IMR-90 (cell line): ENCODE measurements around the gene TCAP. TPM values are rescaled to one million over a fixed set of nuclear protein-coding genes. Genes with fewer than 3 reads are reported as not detected.

Experiments used
- ATAC-seq: fragments of 200-7000 bp; cut with Tn5 transposase; 2 replicates; pipeline ENCODE4 v1.9.1; 2020; ENCODE audit warnings: low read depth, mild to moderate bottlenecking, moderate library complexity
- BruUV-seq: library from RNA; stranded (reverse); fragments of 400-500 nt; replicated peaks from 2 replicates; lab custom pipeline; 2021; lab: Mats Ljungman, UMichigan
- CTCF ChIA-PET: fragments of 300-600 bp; formaldehyde crosslinking; extraction: SDS; loops from one replicate; lab custom pipeline; 2021; ENCODE audit warnings: antibody characterized with exemption; lab: Yijun Ruan, JAX
- POLR2A ChIA-PET: fragments of 300-600 bp; sonication (Branson Sonifier 250); formaldehyde crosslinking; loops from one replicate; lab custom pipeline; 2022; ENCODE audit warnings: antibody characterized with exemption; ENCODE audit not compliant: unreplicated experiment; lab: Charles Lee
- DNase-seq: peaks from one replicate; pipeline ENCODE4 v3.0.0; 2013
- H2AFZ ChIP-seq: replicated peaks from 2 replicates; pipeline ENCODE3; 2013; ENCODE audit warnings: low read length, mild to moderate bottlenecking; ENCODE audit not compliant: poor library complexity
- H2AK5ac ChIP-seq: 2 replicates; pipeline ENCODE4 v1.6.1; 2013; ENCODE audit warnings: low read depth, low read length, inconsistent platforms
- H2AK9ac ChIP-seq: replicated peaks from 2 replicates; pipeline ENCODE3; 2013; ENCODE audit warnings: mild to moderate bottlenecking, low read depth, low read length, moderate library complexity; ENCODE audit not compliant: poor library complexity
- H2BK120ac ChIP-seq: 2 replicates; pipeline ENCODE4 v1.6.1; 2013; ENCODE audit warnings: low read depth, low read length, inconsistent platforms
- H2BK15ac ChIP-seq: 3 replicates; pipeline ENCODE4 v1.6.1; 2013; ENCODE audit warnings: low read depth, low read length, inconsistent platforms
- H2BK20ac ChIP-seq: 2 replicates; pipeline ENCODE4 v1.6.1; 2013; ENCODE audit warnings: low read depth, mild to moderate bottlenecking, inconsistent platforms, low read length, moderate library complexity
- H2BK5ac ChIP-seq: 2 replicates; pipeline ENCODE4 v1.6.1; 2013; ENCODE audit warnings: mild to moderate bottlenecking, low read depth, low read length, inconsistent platforms; ENCODE audit not compliant: poor library complexity, severe bottlenecking
- H3K14ac ChIP-seq: replicated peaks from 2 replicates; pipeline ENCODE4 v1.6.1; 2013; ENCODE audit warnings: low read depth, low read length, inconsistent platforms
- H3K18ac ChIP-seq: 2 replicates; pipeline ENCODE4 v1.6.1; 2013; ENCODE audit warnings: low read depth, low read length, control low read depth
- H3K23ac ChIP-seq: 2 replicates; pipeline ENCODE4 v1.6.1; 2013; ENCODE audit warnings: low read depth, low read length, inconsistent platforms
- H3K27ac ChIP-seq: 2 replicates; pipeline ENCODE4 v1.5.1; 2013; ENCODE audit warnings: mild to moderate bottlenecking, control low read depth, low read length; ENCODE audit not compliant: insufficient read depth
- H3K27me3 ChIP-seq: 2 replicates; pipeline ENCODE4 v1.6.1; 2013; ENCODE audit warnings: low read length; ENCODE audit not compliant: control insufficient read depth, insufficient read depth
- H3K36me3 ChIP-seq: 2 replicates; pipeline ENCODE4 v1.6.1; 2013; ENCODE audit warnings: low read length, mixed read lengths; ENCODE audit not compliant: control insufficient read depth, insufficient read depth
- H3K4ac ChIP-seq: 2 replicates; pipeline ENCODE4 v1.6.1; 2013; ENCODE audit warnings: low read depth, low read length, inconsistent platforms
- H3K4me1 ChIP-seq: 2 replicates; pipeline ENCODE4 v1.6.1; 2013; ENCODE audit warnings: low read length, mixed read lengths; ENCODE audit not compliant: control insufficient read depth, insufficient read depth
- H3K4me2 ChIP-seq: 2 replicates; pipeline ENCODE4 v1.6.1; 2013; ENCODE audit warnings: low read depth, mild to moderate bottlenecking, control low read depth, low read length, moderate library complexity
- H3K4me3 ChIP-seq: 2 replicates; pipeline ENCODE4 v1.5.1; 2013; ENCODE audit warnings: low read depth, mild to moderate bottlenecking, control low read depth, low read length, moderate library complexity; ENCODE audit not compliant: insufficient read depth
- H3K56ac ChIP-seq: 2 replicates; pipeline ENCODE4 v1.6.1; 2013; ENCODE audit warnings: low read length, inconsistent platforms; ENCODE audit not compliant: insufficient read depth; ENCODE audit errors: extremely low read depth
- H3K79me1 ChIP-seq, 2 experiments: 2 replicates each; pipeline ENCODE4 v1.6.1; 2013; ENCODE audit warnings: low read length in 2 of 2, inconsistent platforms in 1 of 2, low read depth in 1 of 2
- H3K9ac ChIP-seq: 2 replicates; pipeline ENCODE4 v1.6.1; 2013; ENCODE audit warnings: low read depth, low read length, control low read depth
- H3K9me1 ChIP-seq: 2 replicates; pipeline ENCODE4 v1.6.1; 2013; ENCODE audit warnings: low read length, inconsistent platforms; ENCODE audit not compliant: insufficient read depth
- H3K9me3 ChIP-seq: 2 replicates; pipeline ENCODE4 v1.6.1; 2013; ENCODE audit warnings: low read length; ENCODE audit not compliant: control insufficient read depth, insufficient read depth
- H4K20me1 ChIP-seq: 2 replicates; pipeline ENCODE4 v1.6.1; 2013; ENCODE audit warnings: low read length, inconsistent platforms; ENCODE audit not compliant: insufficient read depth
- H4K5ac ChIP-seq: 2 replicates; pipeline ENCODE4 v1.6.1; 2013; ENCODE audit warnings: mild to moderate bottlenecking, low read depth, low read length, control low read depth
- H4K8ac ChIP-seq, 2 experiments: 2 replicates each; pipeline ENCODE4 v1.6.1; 2013; ENCODE audit warnings: low read depth in 2 of 2, low read length in 2 of 2, control low read depth in 1 of 2, inconsistent platforms in 1 of 2
- H4K91ac ChIP-seq: 2 replicates; pipeline ENCODE4 v1.6.1; 2013; ENCODE audit warnings: low read depth, low read length, inconsistent platforms; ENCODE audit not compliant: insufficient read depth
- CHD1 ChIP-seq: IDR thresholded peaks from 2 replicates; pipeline ENCODE4 v1.6.1; 2012; ENCODE audit warnings: low read depth, low read length, improper control_type of control experiment
- NFE2L2 ChIP-seq: fragments of 150-350 bp; IDR thresholded peaks from 2 replicates; pipeline ENCODE4 v1.6.1; 2016; ENCODE audit warnings: low read depth, mild to moderate bottlenecking, low read length
- RAD21 ChIP-seq: IDR thresholded peaks from 2 replicates; pipeline ENCODE4 v1.6.1; 2012; ENCODE audit warnings: low read length, improper control_type of control experiment
- RCOR1 ChIP-seq: IDR thresholded peaks from 2 replicates; pipeline ENCODE4 v1.6.1; 2012; ENCODE audit warnings: mild to moderate bottlenecking, low read length, improper control_type of control experiment; ENCODE audit not compliant: insufficient replicate concordance
- SMC3 ChIP-seq: fragments of 150-350 bp; IDR thresholded peaks from 2 replicates; pipeline ENCODE4 v1.6.1; 2016; ENCODE audit warnings: low read depth, mild to moderate bottlenecking, antibody characterized with exemption, low read length, moderate library complexity
- WGBS, 2 experiments: methylation state at CpG; one replicate each; pipeline versions ENCODE4 v1.1.5 to v1.1.7; 2013; ENCODE audit warnings: missing lambda C conversion rate in 2 of 2; ENCODE audit not compliant: insufficient read length in 1 of 2; ENCODE audit errors: extremely low coverage in 2 of 2; 5-methylcytosine and 5-hydroxymethylcytosine counted together
- dilution Hi-C: fragments of 300-500 bp; cut with HindIII; formaldehyde crosslinking; loops from one replicate; pipeline ENCODE4 v1.14.3; 2018; ENCODE audit warnings: low sequenced_read_pairs; ENCODE audit not compliant: unreplicated experiment
- in situ Hi-C: fragments of 300-500 bp; cut with MboI; formaldehyde crosslinking; loops from 3 replicates; pipeline ENCODE4 v1.14.3; 2019; ENCODE audit warnings: low sequenced_read_pairs, inconsistent platforms, mixed read lengths
- intact Hi-C: fragments of 100-400 bp; cut with micrococcal nuclease; formaldehyde crosslinking; loops from 2 replicates; pipeline ENCODE4 v1.10.0; 2022
- polyA plus RNA-seq, 3 experiments: library from polyadenylated mRNA; depleted of rRNA; stranded (reverse); fragments of >200 nt; gene quantifications; 2 replicates each; pipeline ENCODE4 v1.2.3, GENCODE V29; 2012; ENCODE audit warnings: low replicate concordance in 1 of 3
- total RNA-seq: library from RNA; depleted of rRNA; stranded (reverse); fragments of >200 nt; gene quantifications from 2 replicates; pipeline ENCODE4 v1.2.3, GENCODE V29; 2012
- TF ChIP-seq, protein P1 (sequence below): conservative IDR thresholded peaks from 2 replicates; pipeline ENCODE4 v1.5.1; 2012; ENCODE audit warnings: mild to moderate bottlenecking, low read depth, low read length, improper control_type of control experiment

TCAP gene
- total and polyA plus RNA-seq, 2 of the 4 experiments (the other 2 are of a cell fraction): under 0.01 to 0.21 TPM

DNA sequence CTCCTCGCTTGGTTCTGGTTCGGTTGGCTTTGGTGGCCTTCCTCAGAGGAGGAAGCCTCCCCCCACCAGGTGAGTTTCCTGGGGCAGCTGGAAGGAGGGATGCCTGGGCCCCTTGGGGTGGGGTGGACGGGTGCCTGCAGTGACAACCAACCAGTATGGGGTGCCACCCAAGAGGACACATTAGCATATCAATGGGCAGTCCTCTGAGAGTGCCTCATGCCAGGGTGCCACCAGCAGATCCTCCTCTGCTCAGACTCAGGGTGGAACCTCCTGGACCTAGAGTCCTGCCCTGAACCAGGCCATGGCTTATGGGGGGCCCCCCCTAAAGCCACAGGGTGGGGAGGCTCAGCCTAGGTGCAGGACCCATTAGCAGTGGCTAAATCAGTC is 35.7 kb upstream of the TCAP start:
- H3K4me1 ChIP-seq: peaks cover 3% of the 10 kb centered on the region; the same call in 1 of the 2 replicates
- H3K4me3 ChIP-seq: no peak overlapping the region
- H4K5ac ChIP-seq: no peak overlapping the region
- H3K23ac ChIP-seq: no peak overlapping the region
- H3K27me3 ChIP-seq: peaks cover 80% of the 10 kb centered on the region
- ChIA-PET CTCF (interaction anchor here (2.2 kb wide), 1 partner anchor 8 kb away, joined by 9 read pairs; no protein-coding TSS in a partner anchor), POLR2A (no interaction called here)
- H4K20me1 ChIP-seq: no peaks in the 10 kb centered on the region
- H3K9me1 ChIP-seq: no peaks in the 10 kb centered on the region; the same call in 1 of the 2 replicates
- intact Hi-C loops (loop anchor here (10.0 kb wide), 1 partner anchor 355 kb away; the partner anchor contains the start of gene PSMD3), dilution Hi-C loops (no loop called here), in situ Hi-C loops (no loop called here)
- no peak overlapping the region for H2BK120ac ChIP-seq
- no peak overlapping the region for H3K4ac ChIP-seq
- H3K9me3 ChIP-seq: no peaks in the 10 kb centered on the region
- no peak overlapping the region for H3K56ac ChIP-seq
- no peak overlapping the region for H4K8ac ChIP-seq
- ATAC-seq: no peak
- no TSS peak for BruUV-seq
- no peak overlapping the region for H2AFZ ChIP-seq
- no CpG with 5 or more reads among the region's 3 CpGs for WGBS, 2 experiments
- TF ChIP-seq RAD21: no peak
- no peak for TF ChIP-seq SMC3
- TF ChIP-seq CHD1: no peak
- no peak for TF ChIP-seq NFE2L2
- no peak for TF ChIP-seq RCOR1
- TF ChIP-seq, protein P1, sequence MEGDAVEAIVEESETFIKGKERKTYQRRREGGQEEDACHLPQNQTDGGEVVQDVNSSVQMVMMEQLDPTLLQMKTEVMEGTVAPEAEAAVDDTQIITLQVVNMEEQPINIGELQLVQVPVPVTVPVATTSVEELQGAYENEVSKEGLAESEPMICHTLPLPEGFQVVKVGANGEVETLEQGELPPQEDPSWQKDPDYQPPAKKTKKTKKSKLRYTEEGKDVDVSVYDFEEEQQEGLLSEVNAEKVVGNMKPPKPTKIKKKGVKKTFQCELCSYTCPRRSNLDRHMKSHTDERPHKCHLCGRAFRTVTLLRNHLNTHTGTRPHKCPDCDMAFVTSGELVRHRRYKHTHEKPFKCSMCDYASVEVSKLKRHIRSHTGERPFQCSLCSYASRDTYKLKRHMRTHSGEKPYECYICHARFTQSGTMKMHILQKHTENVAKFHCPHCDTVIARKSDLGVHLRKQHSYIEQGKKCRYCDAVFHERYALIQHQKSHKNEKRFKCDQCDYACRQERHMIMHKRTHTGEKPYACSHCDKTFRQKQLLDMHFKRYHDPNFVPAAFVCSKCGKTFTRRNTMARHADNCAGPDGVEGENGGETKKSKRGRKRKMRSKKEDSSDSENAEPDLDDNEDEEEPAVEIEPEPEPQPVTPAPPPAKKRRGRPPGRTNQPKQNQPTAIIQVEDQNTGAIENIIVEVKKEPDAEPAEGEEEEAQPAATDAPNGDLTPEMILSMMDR: no peak
- no peak for DNase-seq
- no peak overlapping the region for H2AK9ac ChIP-seq
- H3K14ac ChIP-seq: no peak overlapping the region
- no peak overlapping the region for H2BK5ac ChIP-seq
- H3K18ac ChIP-seq: no peak overlapping the region
- H3K27ac ChIP-seq: no peak overlapping the region
- no peak overlapping the region for H2AK5ac ChIP-seq
- no peak overlapping the region for H3K4me2 ChIP-seq
- no peaks in the 10 kb centered on the region for H3K36me3 ChIP-seq
- no peak overlapping the region for H4K91ac ChIP-seq
- H2BK20ac ChIP-seq: no peak overlapping the region
- no peak overlapping the region for H3K9ac ChIP-seq
- H3K79me1 ChIP-seq: no peaks in the 10 kb centered on the region
- H2BK15ac ChIP-seq: no peak overlapping the region
